ENCODE measurements around the gene TSTD1.
"Not testable (repeated sequence)": the region's sequence is repeated elsewhere in the genome, so short reads cannot be mapped to it uniquely, and the experiment has no call there.

The TSTD1 gene

GRCh38 chr1:161006563-161006962 lies 32.2 kb downstream of the TSTD1 start:
- no peak for DNase-seq

GRCh38 chr1:161001525-161001924 lies 37.2 kb downstream of the TSTD1 start:
- no peak for DNase-seq

GRCh38 chr1:161000736-161001480 lies 37.9 kb downstream of the TSTD1 start:
- DNase-seq, result no peak

- DNase-seq, result no peak
These were observed 39.4 kb downstream of the TSTD1 start for GRCh38 chr1:160999376-160999775.

DNA sequence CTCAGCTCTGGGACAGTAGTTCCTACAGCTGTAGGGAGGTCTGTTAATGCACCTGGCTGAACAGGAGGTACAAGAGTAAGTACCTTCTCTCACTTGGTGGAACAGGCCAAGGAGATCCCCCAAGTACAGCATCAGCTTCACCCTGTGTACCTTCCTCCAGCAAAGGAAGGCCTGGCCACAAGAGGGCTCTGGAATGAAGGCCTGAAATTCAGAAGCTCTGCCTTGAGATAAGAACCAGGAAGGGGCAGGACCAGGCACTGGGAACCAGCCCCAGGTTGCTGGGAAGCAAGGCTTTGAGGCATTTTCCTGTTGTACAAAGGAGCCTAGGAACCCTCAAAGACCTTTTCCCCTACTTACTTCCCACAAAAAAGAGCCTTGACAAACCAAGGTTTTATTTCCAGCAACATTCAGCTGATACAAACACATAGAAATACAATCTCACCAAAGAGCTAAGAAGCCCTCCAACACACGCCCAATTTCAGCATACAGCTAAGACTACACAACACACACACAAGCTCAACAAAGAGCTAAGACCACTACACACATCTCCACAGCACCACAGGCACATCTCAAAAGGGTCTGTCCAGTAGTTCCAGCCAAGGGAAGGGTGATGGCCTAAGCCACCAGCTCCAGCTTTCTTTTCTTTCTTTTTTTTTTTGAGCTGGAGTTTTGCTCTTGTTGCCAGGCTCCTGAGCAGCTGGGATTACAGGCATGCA lies 41.3 kb downstream of the TSTD1 start:
- peak; percentile 27 for DNase-seq

- no peak for DNase-seq
These were observed 42.6 kb downstream of the TSTD1 start for GRCh38 chr1:160996178-160996577.

- no peak for DNase-seq
These were observed 45.1 kb downstream of the TSTD1 start for GRCh38 chr1:160993544-160994193.

DNA sequence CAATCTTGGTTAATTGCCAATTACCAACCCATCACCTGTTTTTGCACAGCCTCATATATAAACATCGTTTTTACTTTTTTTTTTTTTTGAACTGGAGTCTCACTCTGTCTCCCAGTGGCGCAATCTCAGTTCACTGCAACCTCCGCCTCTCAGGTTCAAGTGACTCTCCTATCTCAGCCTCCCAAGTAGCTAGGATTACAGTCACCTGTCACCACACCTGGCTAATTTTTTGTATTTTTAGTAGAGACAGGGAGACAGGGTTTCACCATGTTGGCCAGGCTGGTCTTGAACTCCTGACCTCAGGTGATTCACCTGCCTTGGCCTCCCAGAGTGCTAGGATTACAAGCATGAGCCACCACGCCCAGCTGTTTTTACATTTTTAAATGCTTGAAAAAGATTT lies 46.7 kb downstream of the TSTD1 start:
- not testable (repeated sequence) for DNase-seq

All from activated T-cell treated with anti-CD3 and anti-CD28 coated beads for 4 hours (primary cell).